Testis (tissue), 3 donors: ENCODE measurements around the gene MED12L. TPM values are rescaled to one million over a fixed set of nuclear protein-coding genes. Genes with fewer than 3 reads are reported as not detected.

Source experiments
- DNase-seq: peaks from one replicate; pipeline ENCODE4 v3.0.0-alpha.2; 2019
- H3K27ac ChIP-seq, 2 donors: fragments of 200-600 bp; sonication (generic); one replicate each; pipeline ENCODE4 v1.5.1; 2019
- H3K27me3 ChIP-seq: fragments of 200-600 bp; sonication (generic); one replicate; pipeline ENCODE4 v1.5.1; 2019
- H3K36me3 ChIP-seq: fragments of 200-600 bp; sonication (generic); one replicate; pipeline ENCODE4 v1.5.1; 2017; ENCODE audit warnings: low read depth; ENCODE audit errors: missing control alignments
- H3K4me1 ChIP-seq: fragments of 200-600 bp; sonication (generic); one replicate; pipeline ENCODE4 v1.5.1; 2019
- H3K4me3 ChIP-seq, 2 donors: fragments of 200-600 bp; sonication (generic); one replicate each; pipeline ENCODE4 v1.5.1; 2017 to 2019
- H3K9me3 ChIP-seq: fragments of 200-600 bp; sonication (generic); one replicate; pipeline ENCODE4 v1.5.1; 2017
- CTCF ChIP-seq, 3 experiments: fragments of 450-650 bp in 2 of 3; fragments of 200-600 bp in 1 of 3; sonication (generic) in 1 of 3; IDR thresholded peaks; one replicate each; pipeline ENCODE4 v1.5.1; 2016 to 2019; ENCODE audit warnings: antibody characterized with exemption in 3 of 3, mild to moderate bottlenecking in 2 of 3, moderate library complexity in 1 of 3
- POLR2A ChIP-seq: fragments of 450-650 bp; IDR thresholded peaks from one replicate; pipeline ENCODE4 v1.6.1; 2017; ENCODE audit warnings: antibody characterized with exemption, mild to moderate bottlenecking, moderate library complexity
- WGBS, 2 donors: methylation state at CpG; one replicate each; pipeline ENCODE4 v1.1.5; 2018; 5-methylcytosine and 5-hydroxymethylcytosine counted together
- intact Hi-C: fragments of 100-400 bp; cut with DNase I; formaldehyde crosslinking; loops from one replicate; pipeline ENCODE4 v1.15.1; 2023; ENCODE audit warnings: low total_unique reads
- polyA plus RNA-seq: library from polyadenylated mRNA; stranded (reverse); fragments of 350-450 nt; fragmentation: Illumina TruSeq; extraction: RNeasy Lipid Tissue Mini Kit (QIAGEN cat#74804); gene quantifications from one replicate; pipeline ENCODE4 v1.2.3, GENCODE V29; 2014; ENCODE audit warnings: low read depth, low replicate concordance; ENCODE audit not compliant: insufficient read depth
- total RNA-seq, 2 donors: library from RNA; depleted of rRNA; stranded (reverse); fragments of >200 nt; gene quantifications; one replicate each; pipeline ENCODE4 v1.2.3, GENCODE V29; 2016

The MED12L gene
- total and polyA plus RNA-seq, 3 donors from 2014 or later: 10.3 to 18.5 (median 10.4) TPM

DNA sequence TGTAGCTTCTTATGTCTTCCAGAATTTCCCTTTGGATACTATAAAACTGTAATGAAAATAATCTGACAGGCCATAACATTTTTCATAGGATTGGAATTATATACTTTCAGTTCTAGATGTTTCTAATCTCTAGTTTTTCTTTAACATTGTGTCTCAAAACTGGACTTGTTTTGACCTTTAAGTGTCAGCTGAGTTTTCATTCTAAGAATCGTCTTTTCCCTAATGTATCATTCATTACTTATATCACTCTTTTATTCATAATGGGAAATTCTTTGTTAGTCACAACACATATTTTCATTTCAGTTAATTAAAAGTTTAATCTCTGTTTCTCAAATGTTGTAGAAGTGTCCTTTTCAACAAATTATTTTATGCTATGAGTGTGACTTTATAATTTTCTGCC, 105.6 kb downstream of the MED12L start:
- no peaks in the 10 kb centered on the region for H3K4me1 ChIP-seq
- no peaks in the 10 kb centered on the region for H3K9me3 ChIP-seq
- H3K27me3 ChIP-seq: no peaks in the 10 kb centered on the region
- DNase-seq: no peak
- H3K36me3 ChIP-seq: no peaks in the 10 kb centered on the region
- intact Hi-C loops: no loop called here
- 66 to 69% methylated on average over 1 of the region's 1 CpG for WGBS, 2 donors
- TF ChIP-seq CTCF (IDR thresholded peaks at IDR 0.05) (no peak), POLR2A (no peak)
- no peak overlapping the region for H3K27ac ChIP-seq
- H3K4me3 ChIP-seq: no peak overlapping the region

GRCh38 chr3:151192545-151192944, 107.1 kb downstream of the MED12L start:
- Histone ChIP-seq H3K36me3 (no peaks in the 10 kb centered on the region), H3K27ac (no peak overlapping the region), H3K4me3 (no peak overlapping the region), H3K27me3 (no peaks in the 10 kb centered on the region), H3K4me1 (no peaks in the 10 kb centered on the region), H3K9me3 (no peaks in the 10 kb centered on the region)
- 84% methylated on average over 6 of the region's 6 CpGs for WGBS, 2 donors
- intact Hi-C loops: no loop called here
- no peak for DNase-seq
- no peak for TF ChIP-seq CTCF (IDR thresholded peaks at IDR 0.05)
- TF ChIP-seq POLR2A: no peak

GRCh38 chr3:151195826-151196225, 110.4 kb downstream of the MED12L start:
- Histone ChIP-seq H3K9me3 (no peaks in the 10 kb centered on the region), H3K27me3 (no peaks in the 10 kb centered on the region), H3K4me3 (no peak overlapping the region), H3K36me3 (no peaks in the 10 kb centered on the region), H3K27ac (no peak overlapping the region), H3K4me1 (no peaks in the 10 kb centered on the region)
- intact Hi-C loops: no loop called here
- TF ChIP-seq CTCF (IDR thresholded peaks at IDR 0.05) (no peak), POLR2A (no peak)
- 75 to 79% methylated on average over 1 of the region's 1 CpG for WGBS, 2 donors
- no peak for DNase-seq

- Histone ChIP-seq H3K27ac (no peak overlapping the region), H3K27me3 (no peaks in the 10 kb centered on the region), H3K9me3 (no peaks in the 10 kb centered on the region), H3K4me3 (no peak overlapping the region), H3K36me3 (no peaks in the 10 kb centered on the region), H3K4me1 (no peaks in the 10 kb centered on the region)
- DNase-seq: no peak
- no peak for TF ChIP-seq CTCF (IDR thresholded peaks at IDR 0.05)
- TF ChIP-seq POLR2A: no peak
- intact Hi-C loops: no loop called here
Observed at GRCh38 chr3:151196434-151196833, 111.0 kb downstream of the MED12L start.

DNA sequence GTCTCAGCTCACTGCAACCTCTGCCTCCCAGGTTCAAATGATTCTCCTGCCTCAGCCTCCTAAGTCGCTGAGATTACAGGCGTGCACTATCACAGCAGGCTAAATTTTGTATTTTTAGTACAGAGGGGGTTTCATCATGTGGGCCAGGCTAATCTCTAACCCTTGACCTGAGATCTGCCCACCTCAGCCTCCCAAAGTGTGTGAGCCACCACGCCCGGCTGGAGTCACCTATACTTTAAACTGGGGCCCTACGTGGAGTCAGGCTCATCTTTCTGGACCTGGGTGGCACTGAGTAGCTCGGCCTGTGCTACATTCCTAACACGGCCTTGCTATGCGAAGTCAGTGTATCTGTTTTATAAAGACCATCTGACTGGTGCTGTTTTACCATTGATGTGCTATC, 111.8 kb downstream of the MED12L start:
- Histone ChIP-seq H3K4me3 (no peak overlapping the region), H3K27ac (no peak overlapping the region), H3K27me3 (no peaks in the 10 kb centered on the region), H3K9me3 (no peaks in the 10 kb centered on the region), H3K36me3 (no peaks in the 10 kb centered on the region), H3K4me1 (no peaks in the 10 kb centered on the region)
- intact Hi-C loops: no loop called here
- 89 to 98% methylated on average over 8 of the region's 8 CpGs for WGBS, 2 donors
- DNase-seq: no peak
- TF ChIP-seq CTCF (IDR thresholded peaks at IDR 0.05) (no peak), POLR2A (no peak)
